ENCODE measurements around the gene ATP2C1.
"Not testable (repeated sequence)": the region's sequence is repeated elsewhere in the genome, so short reads cannot be mapped to it uniquely, and the experiment has no call there.

Gene ATP2C1

GRCh38 chr3:130935761-130936492 is 42.0 kb downstream of the ATP2C1 start:
- in situ Hi-C loops (cut with MboI; ENCODE audit: low sequenced_read_pairs), result no loop called here

- in situ Hi-C loops (cut with MboI; ENCODE audit: low sequenced_read_pairs), result no loop called here
Observed at GRCh38 chr3:130939753-130940152, 45.9 kb downstream of the ATP2C1 start.

GRCh38 chr3:130941793-130942192 is 47.9 kb downstream of the ATP2C1 start:
- in situ Hi-C loops (cut with MboI; ENCODE audit: low sequenced_read_pairs), result no loop called here

GRCh38 chr3:130946882-130947281 is 53.0 kb downstream of the ATP2C1 start:
- in situ Hi-C loops (cut with MboI; ENCODE audit: low sequenced_read_pairs), result no loop called here

GRCh38 chr3:130948001-130948773 is 54.3 kb downstream of the ATP2C1 start:
- in situ Hi-C loops (cut with MboI; ENCODE audit: low sequenced_read_pairs), result no loop called here

- in situ Hi-C loops (cut with MboI; ENCODE audit: low sequenced_read_pairs), result no loop called here
Observed at GRCh38 chr3:130948929-130949328, 55.0 kb downstream of the ATP2C1 start.

GRCh38 chr3:130950124-130950523 is 56.2 kb downstream of the ATP2C1 start:
- in situ Hi-C loops (cut with MboI; ENCODE audit: low sequenced_read_pairs), result no loop called here

GRCh38 chr3:130950641-130951040 is 56.8 kb downstream of the ATP2C1 start:
- in situ Hi-C loops (cut with MboI; ENCODE audit: low sequenced_read_pairs), result no loop called here

- in situ Hi-C loops (cut with MboI; ENCODE audit: low sequenced_read_pairs), result no loop called here
Observed at GRCh38 chr3:130955481-130955880, 61.6 kb downstream of the ATP2C1 start.

- in situ Hi-C loops (cut with MboI; ENCODE audit: low sequenced_read_pairs), result no loop called here
Observed at GRCh38 chr3:130956281-130956680, 62.4 kb downstream of the ATP2C1 start.

- in situ Hi-C loops (cut with MboI; ENCODE audit: low sequenced_read_pairs), result no loop called here
Observed at GRCh38 chr3:130956721-130957120, 62.8 kb downstream of the ATP2C1 start.

GRCh38 chr3:130960139-130960795 is 66.4 kb downstream of the ATP2C1 start:
- in situ Hi-C loops (cut with MboI; ENCODE audit: low sequenced_read_pairs), result no loop called here

- in situ Hi-C loops (cut with MboI; ENCODE audit: low sequenced_read_pairs), result no loop called here
Observed at GRCh38 chr3:130961458-130961857, 67.6 kb downstream of the ATP2C1 start.

- in situ Hi-C loops (cut with MboI; ENCODE audit: low sequenced_read_pairs), result no loop called here
Observed at GRCh38 chr3:130963444-130963843, 69.6 kb downstream of the ATP2C1 start.

- in situ Hi-C loops (cut with MboI; ENCODE audit: low sequenced_read_pairs), result no loop called here
Observed at GRCh38 chr3:130963878-130964277, 70.0 kb downstream of the ATP2C1 start.

GRCh38 chr3:130967281-130967680 is 73.4 kb downstream of the ATP2C1 start:
- in situ Hi-C loops (cut with MboI; ENCODE audit: low sequenced_read_pairs), result no loop called here

GRCh38 chr3:130968221-130968620 is 74.3 kb downstream of the ATP2C1 start:
- in situ Hi-C loops (cut with MboI; ENCODE audit: low sequenced_read_pairs), result no loop called here

GRCh38 chr3:130969621-130970020 is 75.7 kb downstream of the ATP2C1 start:
- in situ Hi-C loops (cut with MboI; ENCODE audit: low sequenced_read_pairs), result no loop called here

GRCh38 chr3:130971208-130971607 is 77.3 kb downstream of the ATP2C1 start:
- in situ Hi-C loops (cut with MboI; ENCODE audit: low sequenced_read_pairs), result no loop called here

- in situ Hi-C loops (cut with MboI; ENCODE audit: low sequenced_read_pairs), result not testable (repeated sequence)
Observed at GRCh38 chr3:130972592-130972991, 78.7 kb downstream of the ATP2C1 start.

- in situ Hi-C loops (cut with MboI; ENCODE audit: low sequenced_read_pairs), result no loop called here
Observed at GRCh38 chr3:130973406-130973805, 79.5 kb downstream of the ATP2C1 start.

GRCh38 chr3:130974201-130974600 is 80.3 kb downstream of the ATP2C1 start:
- in situ Hi-C loops (cut with MboI; ENCODE audit: low sequenced_read_pairs), result no loop called here

All from HL-60/S4 treated with retinoic acid at 250 ng/mL for 4 days and 3 days (cell line).